CD14-positive monocyte (primary cell): ENCODE data around the gene SCNN1A. TPM values are rescaled to one million over a fixed set of nuclear protein-coding genes. Genes with fewer than 3 reads are reported as not detected.
A peak's percentile ranks its signal among the peaks of the same experiment; 100 is the strongest.

Experiments
- DNase-seq, 3 donors: peaks; one replicate each; pipeline ENCODE4 v3.0.0-alpha.2; 2011 to 2022
- H2AFZ ChIP-seq: 2 replicates; pipeline ENCODE4 v1.6.0; 2012; ENCODE audit warnings: mild to moderate bottlenecking, low read depth, low read length, inconsistent platforms; ENCODE audit not compliant: insufficient read depth, poor library complexity, severe bottlenecking
- H3K27ac ChIP-seq, 2 donors: 1 replicate in 1 of 2; 2 replicates in 1 of 2; pipeline ENCODE4 v1.5.1; 2012 to 2013; ENCODE audit warnings: low read length in 2 of 2, control low read depth in 1 of 2, inconsistent platforms in 1 of 2, low read depth in 1 of 2, mild to moderate bottlenecking in 1 of 2
- H3K27me3 ChIP-seq, 2 donors: one replicate each; pipeline versions ENCODE4 v1.6.0 to v1.6.1; 2011 to 2013; ENCODE audit warnings: low read length in 2 of 2; ENCODE audit not compliant: control insufficient read depth in 2 of 2, insufficient read depth in 2 of 2
- H3K36me3 ChIP-seq, 2 donors: replicated peaks in 1 of 2; 1 replicate in 1 of 2; 2 replicates in 1 of 2; pipeline versions ENCODE4 v1.5.1 to v1.6.1; 2012 to 2013; ENCODE audit warnings: low read length in 2 of 2, control low read depth in 1 of 2, inconsistent platforms in 1 of 2, mild to moderate bottlenecking in 1 of 2; ENCODE audit not compliant: insufficient read depth in 2 of 2, control insufficient read depth in 1 of 2
- H3K4me1 ChIP-seq, 2 donors: 1 replicate in 1 of 2; 2 replicates in 1 of 2; pipeline versions ENCODE4 v1.5.1 to v1.6.1; 2012 to 2013; ENCODE audit warnings: low read length in 2 of 2, control low read depth in 1 of 2, inconsistent platforms in 1 of 2, mild to moderate bottlenecking in 1 of 2, moderate library complexity in 1 of 2; ENCODE audit not compliant: insufficient read depth in 2 of 2, control insufficient read depth in 1 of 2
- H3K4me2 ChIP-seq: replicated peaks from 2 replicates; pipeline ENCODE3; 2012; ENCODE audit warnings: low read length, moderate library complexity, mild to moderate bottlenecking; ENCODE audit not compliant: poor library complexity, severe bottlenecking; ENCODE audit errors: extremely low read depth
- H3K4me3 ChIP-seq, 3 experiments: fragments of 200-600 bp in 1 of 3; sonication (generic) in 1 of 3; replicated peaks in 1 of 3; 1 replicate in 2 of 3; 2 replicates in 1 of 3; pipeline ENCODE4 v1.5.1; 2011 to 2013; ENCODE audit warnings: low read length in 3 of 3, mild to moderate bottlenecking in 3 of 3, control low read depth in 2 of 3, low read depth in 2 of 3, inconsistent platforms in 1 of 3, moderate library complexity in 1 of 3
- H3K79me2 ChIP-seq: 2 replicates; pipeline ENCODE4 v1.6.0; 2012; ENCODE audit warnings: mild to moderate bottlenecking, control low read depth, inconsistent platforms, low read length, moderate library complexity; ENCODE audit not compliant: insufficient read depth
- H3K9ac ChIP-seq: 2 replicates; pipeline ENCODE4 v1.6.0; 2017; ENCODE audit warnings: low read length, mild to moderate bottlenecking; ENCODE audit not compliant: insufficient read depth, poor library complexity, severe bottlenecking
- H3K9me3 ChIP-seq, 2 donors: replicated peaks in 1 of 2; 1 replicate in 1 of 2; 2 replicates in 1 of 2; pipeline versions ENCODE4 v1.5.1 to v1.6.1; 2012 to 2013; ENCODE audit warnings: low read length in 2 of 2, control low read depth in 1 of 2; ENCODE audit not compliant: control insufficient read depth in 1 of 2, insufficient read depth in 1 of 2
- H4K20me1 ChIP-seq: 2 replicates; pipeline ENCODE4 v1.6.0; 2012; ENCODE audit warnings: mild to moderate bottlenecking, low read length, control low read depth, moderate library complexity; ENCODE audit not compliant: insufficient read depth
- H3K27ac Mint-ChIP-seq, 7 donors: one replicate each; pipeline ENCODE4 v1.8.0; 2020; ENCODE audit warnings: mild to moderate bottlenecking in 7 of 7, mixed read lengths in 7 of 7, moderate library complexity in 6 of 7, inconsistent platforms in 2 of 7
- H3K27me3 Mint-ChIP-seq, 3 donors: one replicate each; pipeline ENCODE4 v1.8.0; 2021 to 2022; ENCODE audit warnings: low read depth in 3 of 3, mild to moderate bottlenecking in 3 of 3, mixed read lengths in 3 of 3, moderate library complexity in 3 of 3, inconsistent platforms in 1 of 3
- H3K36me3 Mint-ChIP-seq, 2 donors: one replicate each; pipeline ENCODE4 v1.8.0; 2020; ENCODE audit warnings: mixed read lengths in 2 of 2, inconsistent platforms in 1 of 2, mild to moderate bottlenecking in 1 of 2
- H3K4me1 Mint-ChIP-seq: one replicate; pipeline ENCODE4 v1.8.0; 2020; ENCODE audit warnings: mild to moderate bottlenecking, mixed read lengths
- H3K4me3 Mint-ChIP-seq, 2 donors: one replicate each; pipeline ENCODE4 v1.8.0; 2020; ENCODE audit warnings: mild to moderate bottlenecking in 2 of 2, mixed read lengths in 2 of 2, moderate library complexity in 1 of 2
- H3K9me3 Mint-ChIP-seq, 7 donors: one replicate each; pipeline ENCODE4 v1.8.0; 2020 to 2022; ENCODE audit warnings: mixed read lengths in 7 of 7, mild to moderate bottlenecking in 6 of 7, moderate library complexity in 6 of 7, inconsistent platforms in 2 of 7
- WGBS: methylation state at CpG from one replicate; pipeline ENCODE4 v1.1.5; 2013; ENCODE audit warnings: missing lambda C conversion rate; ENCODE audit not compliant: insufficient coverage; 5-methylcytosine and 5-hydroxymethylcytosine counted together
- intact Hi-C, 2 donors: fragments of 100-400 bp; cut with micrococcal nuclease; formaldehyde crosslinking; loops; one replicate each; pipeline versions ENCODE4 v1.15.0 to v1.15.1; 2023
- polyA plus RNA-seq, 3 donors: library from polyadenylated mRNA; depleted of rRNA in 1 of 3; unstranded in 2 of 3; stranded (reverse) in 1 of 3; fragments of 300-500 nt in 2 of 3; fragments of >200 nt in 1 of 3; fragmentation: Illumina TruSeq in 2 of 3; gene quantifications; 1 replicate in 2 of 3; 2 replicates in 1 of 3; pipeline ENCODE4 v1.2.3, GENCODE V29; 2012 to 2021
- TF ChIP-seq, protein P1 (sequence below): fragments of 200-600 bp; IDR thresholded peaks from one replicate; pipeline ENCODE4 v1.8.0; 2022; ENCODE audit warnings: antibody characterized with exemption, mild to moderate bottlenecking

The SCNN1A gene
- polyA plus RNA-seq, 3 donors = 0.11 to 0.68 (median 0.63) TPM

DNA sequence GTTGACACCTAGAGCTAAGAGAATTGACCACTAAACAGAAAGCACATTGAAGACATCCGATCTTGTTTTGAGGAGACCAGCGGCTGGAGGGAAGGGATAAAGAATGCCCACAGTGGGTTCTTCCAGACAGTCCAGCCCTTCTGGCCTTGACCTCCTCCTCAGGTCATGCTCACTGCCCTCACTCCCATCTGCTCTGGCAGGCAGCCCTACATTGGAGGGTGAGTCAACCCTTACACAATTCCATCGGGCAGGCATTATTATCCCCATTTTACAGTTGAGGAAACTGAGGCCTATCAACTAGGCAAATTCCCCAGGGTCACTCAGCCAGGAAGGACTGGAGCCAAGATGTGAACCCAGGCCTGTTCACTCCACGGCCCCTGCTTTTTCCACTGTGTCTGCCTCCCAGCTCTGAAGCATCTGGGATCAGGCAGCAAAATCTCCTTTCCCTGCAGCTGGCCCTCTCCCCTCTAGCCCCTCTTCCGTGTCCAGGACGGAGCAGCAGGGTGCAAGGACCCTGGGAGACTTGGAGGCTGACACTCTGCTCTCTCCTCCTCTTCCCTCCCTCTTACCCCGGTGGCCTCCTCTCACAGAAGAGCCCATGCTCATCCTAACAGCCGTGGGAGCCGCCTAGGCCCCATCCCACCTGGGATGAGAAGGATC lies 5.3 kb downstream of the SCNN1A start:
- 88% methylated on average over 4 of the region's 9 CpGs for WGBS
- no peak overlapping the region for H3K27ac Mint-ChIP-seq

DNA sequence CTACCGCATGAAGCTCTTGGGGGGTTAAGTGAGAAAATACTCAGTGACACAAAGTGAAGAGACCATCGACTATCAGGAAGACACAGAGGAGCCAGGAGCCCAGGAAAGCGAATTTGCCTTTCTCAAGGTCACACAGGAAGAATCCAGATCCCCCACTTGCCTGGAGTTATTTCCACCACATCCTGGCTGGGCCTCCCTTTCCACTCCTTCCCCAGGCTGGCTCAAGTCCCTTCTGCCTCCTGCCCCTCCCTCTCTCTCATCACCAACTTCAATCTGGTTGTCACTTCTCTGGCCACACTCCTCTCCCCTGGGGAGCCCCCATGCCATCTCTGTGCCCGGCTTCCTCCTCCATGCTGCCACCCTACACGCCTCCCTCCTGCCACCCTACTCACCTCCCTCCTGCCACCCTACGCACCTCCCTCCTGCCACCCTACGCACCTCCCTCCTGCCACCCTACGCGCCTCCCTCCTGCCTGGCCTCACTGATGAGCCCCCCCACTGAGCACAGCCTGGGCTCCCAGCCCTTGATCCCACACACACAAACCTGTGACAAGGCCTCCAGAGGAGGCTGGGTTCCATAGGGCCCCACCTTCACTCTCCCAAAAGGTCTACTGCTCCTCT lies 6.3 kb downstream of the SCNN1A start:
- Histone ChIP-seq H3K4me3 (no peak overlapping the region), H3K4me2 (no peak overlapping the region), H3K9ac (no peak overlapping the region), H3K79me2 (peaks cover under 1% of the 10 kb centered on the region), H2AFZ (no peak overlapping the region), H3K27me3 (no peaks in the 10 kb centered on the region), H3K4me1 (peaks cover 37 to 55% of the 10 kb centered on the region in 2 donors), H3K9me3 (no peaks in the 10 kb centered on the region), H3K36me3 (no peaks in the 10 kb centered on the region), H4K20me1 (no peaks in the 10 kb centered on the region), H3K27ac (peak overlapping the region; percentile 72 to 77)
- DNase-seq = no peak
- no peak overlapping the region for H3K4me3 Mint-ChIP-seq
- H3K36me3 Mint-ChIP-seq = peaks cover 0 to 2% of the 10 kb centered on the region in 2 donors
- WGBS = 78% methylated on average over 6 of the region's 9 CpGs
- H3K27me3 Mint-ChIP-seq = peaks cover 0 to 4% (median 2%) of the 10 kb centered on the region in 3 donors
- H3K9me3 Mint-ChIP-seq = no peaks in the 10 kb centered on the region
- TF ChIP-seq, protein P1, sequence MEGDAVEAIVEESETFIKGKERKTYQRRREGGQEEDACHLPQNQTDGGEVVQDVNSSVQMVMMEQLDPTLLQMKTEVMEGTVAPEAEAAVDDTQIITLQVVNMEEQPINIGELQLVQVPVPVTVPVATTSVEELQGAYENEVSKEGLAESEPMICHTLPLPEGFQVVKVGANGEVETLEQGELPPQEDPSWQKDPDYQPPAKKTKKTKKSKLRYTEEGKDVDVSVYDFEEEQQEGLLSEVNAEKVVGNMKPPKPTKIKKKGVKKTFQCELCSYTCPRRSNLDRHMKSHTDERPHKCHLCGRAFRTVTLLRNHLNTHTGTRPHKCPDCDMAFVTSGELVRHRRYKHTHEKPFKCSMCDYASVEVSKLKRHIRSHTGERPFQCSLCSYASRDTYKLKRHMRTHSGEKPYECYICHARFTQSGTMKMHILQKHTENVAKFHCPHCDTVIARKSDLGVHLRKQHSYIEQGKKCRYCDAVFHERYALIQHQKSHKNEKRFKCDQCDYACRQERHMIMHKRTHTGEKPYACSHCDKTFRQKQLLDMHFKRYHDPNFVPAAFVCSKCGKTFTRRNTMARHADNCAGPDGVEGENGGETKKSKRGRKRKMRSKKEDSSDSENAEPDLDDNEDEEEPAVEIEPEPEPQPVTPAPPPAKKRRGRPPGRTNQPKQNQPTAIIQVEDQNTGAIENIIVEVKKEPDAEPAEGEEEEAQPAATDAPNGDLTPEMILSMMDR = no peak
- H3K4me1 Mint-ChIP-seq = peaks cover 54% of the 10 kb centered on the region
- peak overlapping the region; percentile 73 to 92 (median 88) for H3K27ac Mint-ChIP-seq
- intact Hi-C loops = no loop called here

More for the DNA sequence above, 5.3 kb downstream of the SCNN1A start:
- Histone ChIP-seq H3K4me2 (no peak overlapping the region), H4K20me1 (no peaks in the 10 kb centered on the region), H3K79me2 (no peaks in the 10 kb centered on the region), H3K4me3 (no peak overlapping the region), H2AFZ (no peak overlapping the region), H3K9me3 (no peaks in the 10 kb centered on the region), H3K36me3 (no peaks in the 10 kb centered on the region), H3K9ac (no peak overlapping the region), H3K4me1 (peaks cover 37 to 50% of the 10 kb centered on the region in 2 donors), H3K27me3 (no peaks in the 10 kb centered on the region), H3K27ac (no peak overlapping the region)
- intact Hi-C loops = no loop called here
- H3K36me3 Mint-ChIP-seq = peaks cover 0 to 2% of the 10 kb centered on the region in 2 donors
- H3K9me3 Mint-ChIP-seq = no peaks in the 10 kb centered on the region
- H3K27me3 Mint-ChIP-seq = peaks cover under 1 to 5% (median 2%) of the 10 kb centered on the region in 3 donors
- no peak overlapping the region for H3K4me3 Mint-ChIP-seq
- peaks cover 51% of the 10 kb centered on the region for H3K4me1 Mint-ChIP-seq
- TF ChIP-seq, protein P1 = no peak
- DNase-seq = no peak
